MM.1S (cell line): Measurements from ENCODE around the gene TBC1D5.

ENCODE experiments used
- DNase-seq: peaks from one replicate; pipeline ENCODE4 v3.0.0-alpha.2; 2015
- H2AFZ ChIP-seq: fragments of 300-600 bp; sonication (generic); 2 replicates; pipeline ENCODE4 v1.6.0; 2016; ENCODE audit warnings: antibody characterized with exemption, low read length
- H3F3A ChIP-seq: fragments of 300-600 bp; sonication (generic); 2 replicates; pipeline ENCODE4 v1.6.1; 2016; ENCODE audit warnings: mild to moderate bottlenecking, antibody characterized with exemption, low read length, moderate library complexity, mixed read lengths; ENCODE audit not compliant: insufficient read depth
- H3K27ac ChIP-seq: fragments of 300-600 bp; sonication (generic); 2 replicates; pipeline ENCODE4 v1.5.1; 2016; ENCODE audit warnings: mild to moderate bottlenecking, low read length
- H3K27me3 ChIP-seq: fragments of 300-600 bp; sonication (generic); replicated peaks from 2 replicates; pipeline ENCODE4 v1.6.0; 2016; ENCODE audit warnings: low read length; ENCODE audit not compliant: insufficient read depth
- H3K36me3 ChIP-seq: fragments of 300-600 bp; sonication (generic); replicated peaks from 2 replicates; pipeline ENCODE4 v1.6.1; 2016; ENCODE audit warnings: mild to moderate bottlenecking, low read length, mixed read lengths; ENCODE audit not compliant: insufficient read depth
- H3K4me1 ChIP-seq: fragments of 300-600 bp; sonication (generic); 2 replicates; pipeline ENCODE4 v1.6.1; 2016; ENCODE audit warnings: low read length, mixed read lengths
- H3K4me2 ChIP-seq: fragments of 300-600 bp; sonication (generic); 2 replicates; pipeline ENCODE4 v1.6.0; 2016; ENCODE audit warnings: low read depth, low read length
- H3K4me3 ChIP-seq: fragments of 300-600 bp; sonication (generic); 2 replicates; pipeline ENCODE4 v1.5.1; 2016; ENCODE audit warnings: low read length, mixed read lengths
- H3K79me2 ChIP-seq: fragments of 300-600 bp; sonication (generic); 2 replicates; pipeline ENCODE4 v1.6.1; 2016; ENCODE audit warnings: mixed run types, low read length, mixed read lengths
- H3K9ac ChIP-seq: fragments of 300-600 bp; sonication (generic); 2 replicates; pipeline ENCODE4 v1.6.1; 2016; ENCODE audit warnings: low read length, mixed read lengths
- H3K9me2 ChIP-seq: fragments of 300-600 bp; sonication (generic); replicated peaks from 2 replicates; pipeline ENCODE4 v1.6.1; 2016; ENCODE audit warnings: mild to moderate bottlenecking, low read length, mixed read lengths; ENCODE audit not compliant: insufficient read depth
- H3K9me3 ChIP-seq: fragments of 300-600 bp; sonication (generic); replicated peaks from 2 replicates; pipeline ENCODE4 v1.6.1; 2016; ENCODE audit warnings: mild to moderate bottlenecking, low read length, mixed read lengths; ENCODE audit not compliant: insufficient read depth
- H4K20me1 ChIP-seq: fragments of 300-600 bp; sonication (generic); 2 replicates; pipeline ENCODE4 v1.6.1; 2016; ENCODE audit warnings: mild to moderate bottlenecking, low read length, moderate library complexity, mixed read lengths; ENCODE audit not compliant: insufficient read depth
- CTCF ChIP-seq: fragments of 300-600 bp; sonication (generic); IDR thresholded peaks from 2 replicates; pipeline ENCODE4 v1.5.1; 2016; ENCODE audit warnings: antibody characterized with exemption, low read length, mixed read lengths
- EZH2 ChIP-seq: fragments of 300-600 bp; sonication (generic); optimal IDR thresholded peaks from 2 replicates; pipeline ENCODE3; 2017; ENCODE audit warnings: low read depth, mild to moderate bottlenecking, antibody characterized with exemption, low read length, mixed read lengths
- EZH2phosphoT487 ChIP-seq: fragments of 300-600 bp; sonication (generic); IDR thresholded peaks from 2 replicates; pipeline ENCODE4 v1.6.1; 2018; ENCODE audit warnings: antibody characterized with exemption, low read length

Gene TBC1D5

GRCh38 chr3:17156864-17157263 lies 585.6 kb downstream of the TBC1D5 start:
- Histone ChIP-seq H4K20me1 (no peaks in the 10 kb centered on the region), H3K9me2 (no peaks in the 10 kb centered on the region), H3F3A (peaks cover 4% of the 10 kb centered on the region; the same call in 1 of the 2 replicates), H3K27ac (no peak overlapping the region), H3K79me2 (no peaks in the 10 kb centered on the region), H3K36me3 (no peaks in the 10 kb centered on the region), H3K9ac (no peak overlapping the region), H3K4me2 (no peak overlapping the region), H3K4me3 (no peak overlapping the region), H3K27me3 (peaks cover 10% of the 10 kb centered on the region; the same call in 1 of the 2 replicates), H3K4me1 (peaks cover 5% of the 10 kb centered on the region), H2AFZ (no peak overlapping the region), H3K9me3 (no peaks in the 10 kb centered on the region)
- TF ChIP-seq CTCF (no peak), EZH2phosphoT487 (no peak), EZH2 (no peak)
- no peak for DNase-seq

- H3K4me2 ChIP-seq, result no peak overlapping the region
Observed at GRCh38 chr3:17155951-17156350, 586.5 kb downstream of the TBC1D5 start.

GRCh38 chr3:17154941-17155340 lies 587.5 kb downstream of the TBC1D5 start:
- H3K27me3 ChIP-seq, result peaks cover 15% of the 10 kb centered on the region
- no peak for DNase-seq
- no peaks in the 10 kb centered on the region for H3K79me2 ChIP-seq
- no peaks in the 10 kb centered on the region for H3K36me3 ChIP-seq
- H3F3A ChIP-seq, result peaks cover 7% of the 10 kb centered on the region; the same call in 1 of the 2 replicates
- no peak overlapping the region for H3K4me2 ChIP-seq
- no peak for TF ChIP-seq EZH2phosphoT487
- no peak for TF ChIP-seq CTCF
- no peak for TF ChIP-seq EZH2
- no peak overlapping the region for H3K27ac ChIP-seq
- H4K20me1 ChIP-seq, result no peaks in the 10 kb centered on the region
- no peak overlapping the region for H3K9ac ChIP-seq
- no peak overlapping the region for H3K4me3 ChIP-seq
- no peaks in the 10 kb centered on the region for H3K9me2 ChIP-seq
- H3K4me1 ChIP-seq, result peaks cover 10% of the 10 kb centered on the region
- no peak overlapping the region for H2AFZ ChIP-seq
- H3K9me3 ChIP-seq, result no peaks in the 10 kb centered on the region

More at GRCh38 chr3:17155951-17156350, 586.5 kb downstream of the TBC1D5 start:
- no peak overlapping the region for H3K27ac ChIP-seq
- H2AFZ ChIP-seq, result no peak overlapping the region
- peaks cover 10% of the 10 kb centered on the region for H3K4me1 ChIP-seq
- H3K36me3 ChIP-seq, result no peaks in the 10 kb centered on the region
- H3K4me3 ChIP-seq, result no peak overlapping the region
- no peak for DNase-seq
- H3K9me2 ChIP-seq, result no peaks in the 10 kb centered on the region
- H3K79me2 ChIP-seq, result no peaks in the 10 kb centered on the region
- H3F3A ChIP-seq, result peaks cover 7% of the 10 kb centered on the region; the same call in 1 of the 2 replicates
- peaks cover 10% of the 10 kb centered on the region; the same call in 1 of the 2 replicates for H3K27me3 ChIP-seq
- H4K20me1 ChIP-seq, result no peaks in the 10 kb centered on the region
- no peak overlapping the region for H3K9ac ChIP-seq
- no peaks in the 10 kb centered on the region for H3K9me3 ChIP-seq
- no peak for TF ChIP-seq EZH2
- TF ChIP-seq EZH2phosphoT487, result no peak
- TF ChIP-seq CTCF, result no peak
